Adrenal gland (tissue), 12 donors: Measurements from ENCODE around the gene NOL4L. TPM values are rescaled to one million over a fixed set of nuclear protein-coding genes. Genes with fewer than 3 reads are reported as not detected.
A peak's percentile ranks its signal among the peaks of the same experiment; 100 is the strongest.

Experiments
- DNase-seq, 7 donors: peaks; one replicate each; pipeline ENCODE4 v3.0.0-alpha.2; 2019 to 2020
- H3K27ac ChIP-seq, 5 donors: fragments of 200-600 bp; sonication (generic) in 4 of 5; 1 replicate in 3 of 5; 2 replicates in 2 of 5; pipeline versions ENCODE4 v1.5.1 to v1.8.0; 2016 to 2020; ENCODE audit warnings: mild to moderate bottlenecking in 1 of 5
- H3K27me3 ChIP-seq: fragments of 200-600 bp; 2 replicates; pipeline ENCODE4 v1.8.0; 2021
- H3K36me3 ChIP-seq, 2 donors: fragments of 200-600 bp; replicated peaks in 1 of 2; 1 replicate in 1 of 2; 2 replicates in 1 of 2; pipeline versions ENCODE4 v1.5.1 to v1.8.0; 2018 to 2022
- H3K4me1 ChIP-seq, 2 donors: fragments of 200-600 bp; replicated peaks in 1 of 2; 1 replicate in 1 of 2; 2 replicates in 1 of 2; pipeline versions ENCODE4 v1.5.1 to v1.8.0; 2018 to 2021
- H3K4me3 ChIP-seq, 4 donors: fragments of 200-600 bp; sonication (generic) in 3 of 4; one replicate each; pipeline ENCODE4 v1.5.1; 2016 to 2018
- H3K9me3 ChIP-seq, 3 donors: fragments of 200-600 bp; sonication (generic) in 1 of 3; replicated peaks in 1 of 3; 1 replicate in 2 of 3; 2 replicates in 1 of 3; pipeline versions ENCODE4 v1.5.1 to v1.8.0; 2016 to 2021
- CTCF ChIP-seq, 6 experiments: fragments of 450-650 bp in 4 of 6; fragments of 200-600 bp in 2 of 6; sonication (generic) in 1 of 6; IDR thresholded peaks; 1 replicate in 5 of 6; 2 replicates in 1 of 6; pipeline versions ENCODE4 v1.5.1 to v1.8.0; 2016 to 2021; ENCODE audit warnings: antibody characterized with exemption in 6 of 6, mild to moderate bottlenecking in 2 of 6, moderate library complexity in 1 of 6
- POLR2A ChIP-seq, 2 donors: fragments of 450-650 bp; IDR thresholded peaks; one replicate each; pipeline ENCODE4 v1.6.1; 2017; ENCODE audit warnings: antibody characterized with exemption in 2 of 2, mild to moderate bottlenecking in 2 of 2, moderate library complexity in 1 of 2
- WGBS, 4 donors: extraction: QIAGEN DNeasy Blood & Tissue Kit in 2 of 4; methylation state at CpG; one replicate each; pipeline versions ENCODE4 v1.1.5 to v1.1.7; 2013 to 2017; 5-methylcytosine and 5-hydroxymethylcytosine counted together
- intact Hi-C, 2 donors: fragments of 100-400 bp; cut with DNase I; formaldehyde crosslinking; loops; one replicate each; pipeline versions ENCODE4 v1.14.1 to v1.15.0; 2022 to 2023
- polyA plus RNA-seq, 3 donors: library from polyadenylated mRNA; stranded (reverse); fragments of 200-250 nt in 2 of 3; fragments of 350-450 nt in 1 of 3; fragmentation: Illumina TruSeq in 1 of 3; extraction: RNeasy Lipid Tissue Mini Kit (QIAGEN cat#74804) in 1 of 3; gene quantifications; one replicate each; pipeline ENCODE4 v1.2.3, GENCODE V29; 2013 to 2014
- total RNA-seq, 9 donors: library from RNA; depleted of rRNA in 4 of 9; stranded (reverse); fragments of >200 nt in 4 of 9; fragments of 120-200 nt in 1 of 9; fragmentation: NEBNext Ultra II Directional in 1 of 9; extraction: Animal tissue kit (Norgen Biotek cat#: 25700) in 1 of 9; gene quantifications; one replicate each; pipeline versions ENCODE4 v1.1.0 to v1.2.4, GENCODE V29; 2013 to 2023
- donor health status: healthy with polysubstance abuse.
- donor health status: Bipolar disorder and iron deficiency.
- donor health status: DM: yes; HTN: yes; CAD: no.
- donor health status: DM: no; HTN: no; CAD: no.
- donor health status: DM: no; HTN: no; CAD: no.
- donor health status: DM: yes; HTN: yes; CAD: no.

NOL4L gene
- total and polyA plus RNA-seq, 12 donors, result 6.4 to 30.4 (median 15.7) TPM

- Histone ChIP-seq H3K27me3 (no peaks in the 10 kb centered on the region), H3K27ac (peak overlapping the region in 1 of 5 donors; percentile 15), H3K9me3 (no peaks in the 10 kb centered on the region), H3K4me3 (no peak overlapping the region), H3K4me1 (peaks cover 7 to 15% of the 10 kb centered on the region in 2 donors), H3K36me3 (peaks cover 0 to 99% of the 10 kb centered on the region in 2 donors)
- TF ChIP-seq POLR2A (IDR thresholded peaks at IDR 0.05) (no peak), CTCF (IDR thresholded peaks at IDR 0.05) (no peak)
- 70 to 86% (median 82%) methylated on average over 7 to 19 of the region's 19 CpGs for WGBS, 4 donors
- intact Hi-C loops, result no loop called here
- no peak for DNase-seq
Observed at GRCh38 chr20:32434434-32434833, 150.7 kb downstream of the NOL4L start.

- peaks cover 0 to 99% of the 10 kb centered on the region in 2 donors for H3K36me3 ChIP-seq
- 78 to 85% (median 80%) methylated on average over 19 to 20 of the region's 20 CpGs for WGBS, 4 donors
- TF ChIP-seq POLR2A (IDR thresholded peaks at IDR 0.05) (no peak), CTCF (IDR thresholded peaks at IDR 0.05) (no peak)
- intact Hi-C loops, result no loop called here
- H3K9me3 ChIP-seq, result no peaks in the 10 kb centered on the region
- H3K27me3 ChIP-seq, result no peaks in the 10 kb centered on the region
- no peak overlapping the region for H3K4me3 ChIP-seq
- DNase-seq, result peak in 4 of 7 donors; percentile 45 to 73 (median 52)
- H3K4me1 ChIP-seq, result peaks cover 7 to 11% of the 10 kb centered on the region in 2 donors
- peak overlapping the region in 2 of 5 donors; percentile 31 to 69 for H3K27ac ChIP-seq
Observed at GRCh38 chr20:32433311-32434021, 151.7 kb downstream of the NOL4L start.

DNA sequence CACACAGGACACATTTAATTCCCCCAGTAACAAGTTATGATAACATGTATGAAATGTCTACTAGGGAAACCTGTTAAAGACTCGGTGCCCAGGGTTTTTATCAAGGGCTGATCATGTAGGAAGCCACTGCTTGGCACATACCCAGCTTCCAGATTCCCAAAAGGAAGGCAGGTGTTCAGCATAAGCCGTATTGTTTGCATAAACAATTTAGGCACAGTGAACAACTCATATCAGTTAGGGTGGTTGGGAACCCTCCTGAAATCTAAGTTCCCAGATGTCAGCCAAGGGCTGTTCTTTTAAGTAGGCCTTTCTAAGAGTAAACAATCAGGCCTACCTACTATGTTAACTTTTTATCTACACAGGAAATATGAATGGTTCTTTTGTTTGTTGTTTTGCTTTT lies 152.9 kb downstream of the NOL4L start:
- Histone ChIP-seq H3K9me3 (no peaks in the 10 kb centered on the region), H3K36me3 (peaks cover 0 to 95% of the 10 kb centered on the region in 2 donors), H3K27me3 (no peaks in the 10 kb centered on the region), H3K4me1 (peaks cover 0 to under 1% of the 10 kb centered on the region in 2 donors), H3K4me3 (no peak overlapping the region), H3K27ac (peak overlapping the region in 1 of 5 donors; percentile 46)
- no peak for DNase-seq
- 55 to 73% (median 64%) methylated on average over 2 of the region's 2 CpGs for WGBS, 4 donors
- intact Hi-C loops, result no loop called here
- no peak for TF ChIP-seq CTCF (IDR thresholded peaks at IDR 0.05)
- TF ChIP-seq POLR2A (IDR thresholded peaks at IDR 0.05), result no peak

GRCh38 chr20:32431457-32431856 lies 153.7 kb downstream of the NOL4L start:
- Histone ChIP-seq H3K4me3 (no peak overlapping the region), H3K9me3 (no peaks in the 10 kb centered on the region), H3K27me3 (no peaks in the 10 kb centered on the region), H3K36me3 (peaks cover 0 to 86% of the 10 kb centered on the region in 2 donors), H3K4me1 (no peaks in the 10 kb centered on the region), H3K27ac (peak overlapping the region in 1 of 5 donors; percentile 46)
- intact Hi-C loops, result no loop called here
- WGBS, 4 donors, result 94 to 96% (median 95%) methylated on average over 12 of the region's 12 CpGs
- no peak for TF ChIP-seq POLR2A (IDR thresholded peaks at IDR 0.05)
- TF ChIP-seq CTCF (IDR thresholded peaks at IDR 0.05), result no peak
- DNase-seq, result no peak
